Measurements from ENCODE around the gene SDHB. TPM values are rescaled to one million over a fixed set of nuclear protein-coding genes. Genes with fewer than 3 reads are reported as not detected.

Gene SDHB
- total and polyA plus RNA-seq, 2 of the 8 experiments (the other 6 are each of a cell fraction or from before 2014, with no cell fraction given): 84.0 to 98.7 TPM

DNA sequence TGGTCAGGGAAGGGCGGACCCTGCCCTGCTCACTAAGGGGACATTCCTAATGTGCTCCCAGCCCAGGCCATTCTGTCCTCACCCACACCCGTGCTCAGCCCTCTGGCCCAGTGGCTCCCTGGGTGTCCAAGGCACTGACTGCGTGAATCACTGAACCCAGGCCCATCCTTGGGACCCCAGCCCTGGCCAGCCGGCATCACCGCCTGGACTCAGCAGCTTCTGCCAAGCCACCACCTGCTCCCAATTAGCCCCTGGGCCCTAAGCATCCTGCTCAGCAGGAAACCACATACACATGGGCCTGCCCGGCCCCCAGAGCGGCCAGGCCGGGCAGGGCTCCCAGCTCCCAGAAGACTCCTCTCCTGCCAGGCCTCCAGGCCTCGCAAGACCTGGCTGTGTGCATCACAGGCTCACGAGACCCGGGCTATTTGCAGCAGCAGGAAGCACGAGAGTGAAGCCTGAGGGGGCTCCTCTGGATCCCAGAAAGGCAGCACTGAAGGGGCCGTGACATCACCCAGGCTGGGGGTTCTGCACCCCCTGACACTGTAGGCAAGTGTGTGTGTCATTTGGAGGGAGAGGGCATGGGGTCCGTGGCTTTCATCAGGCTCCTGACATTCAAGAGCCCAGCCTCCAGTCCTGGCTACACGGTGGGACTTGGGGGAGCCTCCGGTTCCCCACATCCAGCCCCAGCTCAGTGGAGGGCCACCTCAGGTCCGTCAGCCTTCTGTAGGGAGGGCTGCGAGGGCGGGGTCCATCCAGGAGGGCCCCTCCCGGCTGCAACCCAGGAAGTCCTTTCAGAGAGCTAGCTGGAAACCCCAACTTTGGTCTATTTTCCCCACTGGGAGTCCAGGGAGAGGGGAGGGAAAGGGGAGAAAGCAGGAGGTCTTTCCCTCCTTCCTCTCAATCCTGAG, 75.0 kb downstream of the SDHB start:
- Histone ChIP-seq H2AFZ (ENCODE audit: low read length) (no peak overlapping the region), H4K91ac (replicated peaks; ENCODE audit: insufficient read length, low read length) (peak overlapping the region; percentile 29), H3K4ac (replicated peaks; ENCODE audit: insufficient read length, low read depth, low read length) (no peak overlapping the region), H3K36me3 (ENCODE audit: control insufficient read depth in 2 of 4, insufficient read depth in 4 of 4, low read length in 3 of 4) (peaks cover 5 to 27% (median 16%) of the 10 kb centered on the region in 4 experiments), H3K27ac (ENCODE audit: low read depth, low read length) (no peak overlapping the region), H4K20me1 (replicated peaks in 1 of 2; ENCODE audit: control insufficient read depth in 1 of 2, insufficient read depth in 2 of 2, low read length in 2 of 2) (peaks cover 10 to 18% of the 10 kb centered on the region in 2 experiments), H3K23ac (ENCODE audit: insufficient read length) (no peak overlapping the region), H3K4me1 (replicated peaks in 1 of 4; ENCODE audit: control insufficient read depth in 3 of 4, insufficient read depth in 4 of 4, low read length in 3 of 4) (peaks cover 0 to 20% (median 14%) of the 10 kb centered on the region in 4 experiments; a peak in 6 of 7 replicates), H4K5ac (ENCODE audit: insufficient read length, low read depth, low read length) (no peak overlapping the region), H2BK15ac (ENCODE audit: low read length) (0 out of 2 replicates have a peak overlapping the region, but pooled peaks have one; percentile 53), H2BK12ac (ENCODE audit: low read depth, low read length) (0 out of 2 replicates have a peak overlapping the region, but pooled peaks have one; percentile 75), H3K79me1 (ENCODE audit: low read depth, low read length) (peaks cover 12% of the 10 kb centered on the region), H4K8ac (ENCODE audit: extremely low read depth, insufficient read depth, low read length) (peak overlapping the region; percentile 31; the same call in 1 of the 2 replicates), H3K14ac (ENCODE audit: insufficient read length) (no peak overlapping the region), H3K9ac (replicated peaks in 1 of 4; ENCODE audit: extremely low read depth in 1 of 4, low read depth in 3 of 4, low read length in 3 of 4) (peak overlapping the region in 2 of 4 experiments; percentile 62 to 72; a peak in 5 of 7 replicates), H3K79me2 (ENCODE audit: control insufficient read depth in 1 of 2, insufficient read depth in 2 of 2, low read length in 2 of 2) (peaks cover 0 to 27% of the 10 kb centered on the region in 2 experiments; a peak in 2 of 4 replicates), H2BK5ac (ENCODE audit: low read depth, low read length) (0 out of 2 replicates have a peak overlapping the region, but pooled peaks have one; percentile 44), H3K9me3 (ENCODE audit: insufficient read depth in 2 of 2, low read depth in 1 of 2, low read length in 1 of 2) (no peaks in the 10 kb centered on the region), H2BK20ac (ENCODE audit: low read length) (no peak overlapping the region), H3K4me2 (ENCODE audit: insufficient read depth in 1 of 2, low read depth in 2 of 2, low read length in 2 of 2) (peak overlapping the region; percentile 83 to 99), H3K18ac (ENCODE audit: extremely low read depth, low read length) (peak overlapping the region; percentile 95), H3K56ac (replicated peaks; ENCODE audit: insufficient read length, low read depth, low read length) (no peak overlapping the region), H3K23me2 (ENCODE audit: low read depth, low read length) (peaks cover 6% of the 10 kb centered on the region), H3K27me3 (replicated peaks in 1 of 4; ENCODE audit: control insufficient read depth in 3 of 4, extremely low read depth in 1 of 4, insufficient read depth in 3 of 4, low read length in 3 of 4) (peaks cover 0 to 3% (median 0%) of the 10 kb centered on the region in 4 experiments; a peak in 1 of 7 replicates), H3K4me3 (ENCODE audit: extremely low read depth in 1 of 4, insufficient read depth in 2 of 4, low read depth in 3 of 4, low read length in 4 of 4) (peak overlapping the region; percentile 62 to 98 (median 86); a peak in 7 of 8 replicates), H2AK5ac (ENCODE audit: low read depth, low read length) (no peak overlapping the region; the same call in 1 of the 2 replicates), H2BK120ac (replicated peaks; ENCODE audit: low read depth, low read length) (no peak overlapping the region)
- DNase-seq (ENCODE audit: low read depth in 1 of 2, low spot score in 2 of 2) (peak in 1 of 2 experiments; percentile 49), FAIRE-seq (no peak)
- 0 out of 3 replicates have a peak, but pooled peaks of 1 of the 2 experiments have one; percentile 26 for TF ChIP-seq POLR2A (IDR thresholded peaks at IDR 0.05; ENCODE audit: control extremely low read depth in 1 of 2, low read depth in 2 of 2, low read length in 2 of 2)
- TF ChIP-seq TAF7 (optimal IDR thresholded peaks at IDR 0.05; ENCODE audit: borderline replicate concordance, low read depth, low read length): no peak
- WGBS, 2 experiments (ENCODE audit: extremely low coverage in 1 of 2, insufficient coverage in 1 of 2, insufficient read length in 1 of 2, insufficient replicate concordance in 2 of 2, low coverage in 1 of 2, low lambda C conversion rate in 2 of 2, missing lambda C conversion rate in 1 of 2): 73% methylated on average over 13 of the region's 20 CpGs; no CpG with 5 or more reads in 1 of the 2 experiments
- ChIA-PET POLR2A (ENCODE audit: partially characterized antibody) (interaction anchor here (1.1 to 6.6 kb wide), 13 partner anchors 8 to 75 kb away, joined by 3 to 92 read pairs (median 6); no protein-coding TSS in a partner anchor), CTCF (ENCODE audit: partially characterized antibody) (interaction anchor here (0.6 to 14.2 kb wide), 14 partner anchors 9 to 358 kb away, joined by 3 to 267 read pairs (median 4); no protein-coding TSS in a partner anchor)
